Heart left ventricle (tissue), 13 donors: ENCODE measurements around the gene SETD7.

Source experiments
- POLR2A ChIP-seq, 2 donors: fragments of 450-650 bp; IDR thresholded peaks; one replicate each; pipeline ENCODE4 v1.6.1; 2017; ENCODE audit warnings: antibody characterized with exemption in 2 of 2, mild to moderate bottlenecking in 2 of 2, moderate library complexity in 2 of 2
- TF ChIP-seq, protein P1 (sequence below), 12 donors: fragments of 200-600 bp; sonication (generic) in 4 of 12; IDR thresholded peaks; one replicate each; pipeline versions ENCODE4 v1.5.0 to v1.8.0; 2018 to 2022; ENCODE audit warnings: antibody characterized with exemption in 12 of 12, mild to moderate bottlenecking in 5 of 12
- donor health status: ischemic (EF 13 %, LVEDD 7.1; RV severe dilation, severe dysfunction).
- donor health status: DM: no; HTN: yes; CAD: no.
- donor health status: DM: no; HTN: no; CAD: no.
- donor health status: ischemic (EF 25% LVEDD 6.9; RV normal size, moderate dysfunction).
- donor health status: ischemic (EF 25% LVEDD 5.7; RV mildly dilated, moderate dysfunction).
- donor health status: ischemic (EF 35%, LVEDD 5.7; RV mildly dilated, moderate dysfunction).
- donor health status: nonischemic (EF 11% LVEDD 7.7; RV severe dilation, severe dysfunction).
- donor health status: DM: yes; HTN: yes; CAD: no.
- donor health status: PGD.
- donor health status: ischemic (EF 29% LVEDD 5.4; RV normal size, mild dysfunction).
- donor health status: nonischemic (EF 23%, LVEDD 6.1; RV moderate dilation, normal function).

DNA sequence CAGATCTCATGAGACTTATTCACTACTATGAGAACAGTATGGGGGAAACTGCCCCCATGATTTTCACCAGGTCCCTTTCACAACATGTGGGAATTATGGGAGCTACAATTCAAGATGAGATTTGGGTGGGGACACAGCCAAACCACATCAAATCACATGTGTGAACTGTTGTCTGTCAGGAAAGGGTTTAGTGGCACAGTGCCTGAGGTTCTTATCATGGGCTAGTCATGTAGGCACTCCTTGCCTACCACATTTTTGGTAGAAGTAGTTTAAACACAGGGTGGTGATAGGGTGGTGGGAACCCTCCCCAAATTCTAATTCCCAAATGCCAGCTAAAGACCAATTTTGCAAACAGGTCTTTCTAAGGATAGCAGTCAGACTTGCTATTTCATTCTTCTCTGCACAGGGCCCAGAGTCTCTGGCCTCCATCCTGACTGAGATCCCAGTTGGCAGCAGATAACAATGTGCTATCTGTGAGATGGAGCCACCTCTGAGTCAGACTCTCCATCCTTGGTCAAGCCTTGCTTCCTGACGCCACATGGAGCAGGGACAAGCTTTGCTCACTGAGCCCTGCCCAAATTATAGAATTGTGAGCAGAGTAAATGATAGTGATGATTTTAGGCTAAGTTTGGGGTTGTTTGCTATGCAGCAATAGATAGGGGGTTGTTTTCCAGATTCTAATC lies 33.5 kb upstream of the SETD7 start:
- TF ChIP-seq, protein P1, sequence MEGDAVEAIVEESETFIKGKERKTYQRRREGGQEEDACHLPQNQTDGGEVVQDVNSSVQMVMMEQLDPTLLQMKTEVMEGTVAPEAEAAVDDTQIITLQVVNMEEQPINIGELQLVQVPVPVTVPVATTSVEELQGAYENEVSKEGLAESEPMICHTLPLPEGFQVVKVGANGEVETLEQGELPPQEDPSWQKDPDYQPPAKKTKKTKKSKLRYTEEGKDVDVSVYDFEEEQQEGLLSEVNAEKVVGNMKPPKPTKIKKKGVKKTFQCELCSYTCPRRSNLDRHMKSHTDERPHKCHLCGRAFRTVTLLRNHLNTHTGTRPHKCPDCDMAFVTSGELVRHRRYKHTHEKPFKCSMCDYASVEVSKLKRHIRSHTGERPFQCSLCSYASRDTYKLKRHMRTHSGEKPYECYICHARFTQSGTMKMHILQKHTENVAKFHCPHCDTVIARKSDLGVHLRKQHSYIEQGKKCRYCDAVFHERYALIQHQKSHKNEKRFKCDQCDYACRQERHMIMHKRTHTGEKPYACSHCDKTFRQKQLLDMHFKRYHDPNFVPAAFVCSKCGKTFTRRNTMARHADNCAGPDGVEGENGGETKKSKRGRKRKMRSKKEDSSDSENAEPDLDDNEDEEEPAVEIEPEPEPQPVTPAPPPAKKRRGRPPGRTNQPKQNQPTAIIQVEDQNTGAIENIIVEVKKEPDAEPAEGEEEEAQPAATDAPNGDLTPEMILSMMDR (IDR thresholded peaks at IDR 0.05) = no peak
- no peak for TF ChIP-seq POLR2A (IDR thresholded peaks at IDR 0.05)
